Stimulated activated CD4-positive, alpha-beta T cell treated with anti-CD3 and anti-CD28 coated beads, Interleukin-1b, Interleukin-23, amount 100 ng/mL, for 48 hours (primary cell): Measurements from ENCODE around the gene ZNF830.
A peak's percentile ranks its signal among the peaks of the same experiment; 100 is the strongest.
"Not testable (repeated sequence)": the region's sequence is repeated elsewhere in the genome, so short reads cannot be mapped to it uniquely, and the experiment has no call there.

ENCODE experiments used
- DNase-seq: peaks from one replicate; pipeline ENCODE4 v3.0.0-alpha.2; 2020

Gene ZNF830

GRCh38 chr17:34961093-34961911, at the start of gene ZNF830, which contains the start of gene CCT6B:
ZNF830 (plus strand) TSS chr17:34961540; CDS start chr17:34961567, 27 bp downstream.
CCT6B (minus strand) TSS chr17:34961460; CDS start chr17:34961393, 67 bp downstream.
- peak; percentile 91 for DNase-seq

GRCh38 chr17:34913001-34913400, 48.3 kb upstream of the ZNF830 start:
- DNase-seq, result no peak

GRCh38 chr17:34916120-34916519, 45.2 kb upstream of the ZNF830 start:
- no peak for DNase-seq

- DNase-seq, result no peak
Measured at GRCh38 chr17:34917381-34917780, 44.0 kb upstream of the ZNF830 start.

- no peak for DNase-seq
Measured at GRCh38 chr17:34920676-34921075, 40.7 kb upstream of the ZNF830 start.

- DNase-seq, result no peak
Measured at GRCh38 chr17:34926661-34927060, 34.7 kb upstream of the ZNF830 start.

GRCh38 chr17:34930283-34930682, 31.1 kb upstream of the ZNF830 start:
- no peak for DNase-seq

GRCh38 chr17:34950780-34951179, 10.6 kb upstream of the ZNF830 start:
- DNase-seq, result not testable (repeated sequence)

GRCh38 chr17:34958438-34958837, 2.9 kb upstream of the ZNF830 start:
- DNase-seq, result no peak

GRCh38 chr17:34974179-34974578, 12.8 kb downstream of the ZNF830 start:
- no peak for DNase-seq

- no peak for DNase-seq
Measured at GRCh38 chr17:34974794-34975785, 13.8 kb downstream of the ZNF830 start.

- DNase-seq, result no peak
Measured at GRCh38 chr17:34979153-34979552, 17.8 kb downstream of the ZNF830 start.

GRCh38 chr17:34979650-34980352, 18.5 kb downstream of the ZNF830 start:
- no peak for DNase-seq

- DNase-seq, result peak; percentile 93
Measured at GRCh38 chr17:34980353-34980680, 19.0 kb downstream of the ZNF830 start, which contains the start of gene LIG3. LIG3 (plus strand) TSS chr17:34980512; CDS start chr17:34983006, 2,494 bp downstream.

- peak; percentile 66 for DNase-seq
Measured at GRCh38 chr17:34980681-34981537, 19.6 kb downstream of the ZNF830 start.

GRCh38 chr17:34981538-34982241, 20.4 kb downstream of the ZNF830 start:
- no peak for DNase-seq

GRCh38 chr17:34987232-34987631, 25.9 kb downstream of the ZNF830 start:
- no peak for DNase-seq

- no peak for DNase-seq
Measured at GRCh38 chr17:34988644-34989043, 27.3 kb downstream of the ZNF830 start.

GRCh38 chr17:34989473-34989872, 28.1 kb downstream of the ZNF830 start:
- no peak for DNase-seq

- no peak for DNase-seq
Measured at GRCh38 chr17:34990921-34991365, 29.6 kb downstream of the ZNF830 start.

- no peak for DNase-seq
Measured at GRCh38 chr17:34991606-34992005, 30.3 kb downstream of the ZNF830 start.
